ENCODE measurements around the gene SLC6A17.

DNA sequence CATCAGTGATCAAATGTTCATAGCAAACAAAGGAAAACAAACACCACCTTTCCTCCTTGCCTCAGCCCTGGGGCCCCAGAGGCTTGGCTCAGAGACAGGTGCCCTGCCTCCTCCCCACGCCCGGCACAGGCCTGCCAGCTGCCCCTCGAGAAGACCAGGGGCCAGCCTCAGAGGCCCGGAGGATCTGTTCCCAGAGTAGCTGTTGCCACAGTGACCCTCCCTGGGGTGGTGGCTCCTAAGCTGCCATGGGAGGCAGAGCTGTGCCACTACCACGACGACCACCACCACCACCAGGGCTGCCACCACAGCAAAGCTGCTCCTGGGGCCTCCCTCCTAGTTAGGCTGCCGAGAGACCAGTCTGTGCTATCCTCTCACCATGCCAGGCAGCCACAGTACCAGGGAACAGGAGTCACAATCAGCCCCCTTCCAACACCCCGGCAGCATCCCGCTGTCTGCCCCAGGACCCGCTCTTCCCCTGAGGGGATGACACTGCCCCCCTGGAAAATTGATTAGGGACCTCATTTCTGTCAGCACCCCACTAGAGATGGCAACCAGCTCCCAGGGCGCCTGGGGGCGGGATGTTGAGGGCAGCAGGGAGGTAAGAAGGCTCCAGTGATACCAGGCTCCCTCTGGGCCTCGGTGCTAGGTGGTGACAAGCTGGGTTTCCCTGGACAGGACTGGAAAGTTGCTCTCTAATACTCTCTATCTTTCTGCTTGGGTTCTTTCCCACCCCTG is 90.3 kb downstream of the SLC6A17 start:
- TF ChIP-seq, protein P1, sequence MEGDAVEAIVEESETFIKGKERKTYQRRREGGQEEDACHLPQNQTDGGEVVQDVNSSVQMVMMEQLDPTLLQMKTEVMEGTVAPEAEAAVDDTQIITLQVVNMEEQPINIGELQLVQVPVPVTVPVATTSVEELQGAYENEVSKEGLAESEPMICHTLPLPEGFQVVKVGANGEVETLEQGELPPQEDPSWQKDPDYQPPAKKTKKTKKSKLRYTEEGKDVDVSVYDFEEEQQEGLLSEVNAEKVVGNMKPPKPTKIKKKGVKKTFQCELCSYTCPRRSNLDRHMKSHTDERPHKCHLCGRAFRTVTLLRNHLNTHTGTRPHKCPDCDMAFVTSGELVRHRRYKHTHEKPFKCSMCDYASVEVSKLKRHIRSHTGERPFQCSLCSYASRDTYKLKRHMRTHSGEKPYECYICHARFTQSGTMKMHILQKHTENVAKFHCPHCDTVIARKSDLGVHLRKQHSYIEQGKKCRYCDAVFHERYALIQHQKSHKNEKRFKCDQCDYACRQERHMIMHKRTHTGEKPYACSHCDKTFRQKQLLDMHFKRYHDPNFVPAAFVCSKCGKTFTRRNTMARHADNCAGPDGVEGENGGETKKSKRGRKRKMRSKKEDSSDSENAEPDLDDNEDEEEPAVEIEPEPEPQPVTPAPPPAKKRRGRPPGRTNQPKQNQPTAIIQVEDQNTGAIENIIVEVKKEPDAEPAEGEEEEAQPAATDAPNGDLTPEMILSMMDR (IDR thresholded peaks at IDR 0.05) = no peak
- TF ChIP-seq POLR2A (IDR thresholded peaks at IDR 0.05) = no peak
